ENCODE results near the gene TMEM238.
A peak's percentile ranks its signal among the peaks of the same experiment; 100 is the strongest.
"Not testable (repeated sequence)": the region's sequence is repeated elsewhere in the genome, so short reads cannot be mapped to it uniquely, and the experiment has no call there.

The TMEM238 gene

DNA sequence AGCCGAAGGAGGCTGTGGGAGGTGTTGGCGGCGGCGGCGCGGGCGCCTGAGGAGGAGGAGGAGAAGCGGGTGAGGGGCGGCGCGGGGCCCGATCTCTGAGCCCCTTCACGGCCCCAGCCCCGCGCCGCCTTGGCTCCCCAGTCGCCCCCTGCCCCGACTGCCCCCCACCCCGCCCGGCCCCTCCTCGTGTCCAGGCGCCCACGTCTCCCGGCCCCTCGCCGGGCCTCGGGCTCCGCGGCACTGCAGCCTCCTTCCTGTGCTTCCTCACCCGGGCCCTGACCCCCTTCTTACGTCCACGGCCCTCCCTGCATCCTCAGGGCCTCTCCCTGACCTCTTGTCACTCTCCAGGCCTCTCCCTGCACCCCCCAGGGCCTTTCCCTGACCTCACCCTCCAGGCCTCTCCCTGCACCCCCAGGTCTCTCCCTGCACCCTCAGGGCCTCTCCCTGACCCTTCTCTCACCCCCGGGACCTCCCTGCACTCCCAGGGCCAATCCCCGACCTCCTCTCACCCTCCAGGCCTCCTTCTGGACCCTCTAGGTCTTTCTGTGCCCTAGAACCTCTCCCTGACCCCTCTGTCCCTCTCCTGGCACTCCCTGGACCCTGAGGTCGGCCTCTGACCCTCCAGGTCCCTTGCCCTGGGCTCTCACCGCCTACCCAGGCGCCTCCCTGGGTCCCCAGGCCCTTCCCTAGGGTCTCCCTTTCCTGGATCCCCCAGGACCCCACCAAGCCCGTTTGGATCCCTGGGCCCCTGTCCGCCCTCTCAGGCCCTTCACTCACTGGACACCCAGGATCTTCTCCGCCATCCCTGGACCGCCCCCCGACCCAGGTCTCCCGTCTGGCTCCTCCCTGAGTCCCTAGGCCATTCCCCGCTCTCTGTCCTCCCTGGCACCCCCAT lies 44.0 kb downstream of the TMEM238 start:
- no peak for DNase-seq (ENCODE audit: low spot score)

DNA sequence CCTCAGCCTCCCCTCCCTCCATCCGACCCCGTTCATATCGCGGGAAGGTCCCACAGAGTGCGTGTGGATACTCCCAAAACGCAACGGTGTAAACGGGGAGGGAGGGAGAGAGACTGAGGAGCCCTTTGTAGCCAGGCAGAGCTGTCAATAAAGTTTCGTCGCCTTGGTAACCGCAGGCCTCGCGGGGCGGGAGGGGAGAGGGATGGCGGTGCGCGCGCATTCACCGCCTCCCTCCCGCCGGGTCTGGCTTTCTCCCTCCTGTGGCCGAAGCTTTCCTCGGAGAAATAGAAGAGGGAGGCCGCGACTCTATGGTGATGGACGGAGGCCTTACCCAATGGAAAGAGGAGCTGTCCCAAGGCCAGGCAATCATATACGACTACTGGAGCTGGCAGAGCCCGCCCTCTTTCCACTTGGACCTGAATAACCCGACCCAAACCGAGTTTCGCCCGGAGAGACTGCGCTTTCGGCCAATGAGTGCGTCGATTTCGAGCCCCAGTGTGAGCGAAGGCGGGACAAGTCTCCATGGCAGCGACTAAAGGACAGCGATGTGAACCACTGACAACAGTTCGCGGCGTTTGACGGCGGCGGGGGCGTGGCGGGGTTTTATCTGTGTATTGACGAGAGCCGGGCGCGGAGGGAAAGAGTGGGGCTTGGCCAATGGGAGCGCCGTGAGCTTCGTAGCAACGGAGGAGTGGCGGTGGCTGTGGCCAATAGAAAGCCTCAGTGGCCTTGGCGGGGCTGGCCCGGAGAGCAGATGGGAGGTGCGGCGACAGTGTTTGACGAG lies 44.8 kb downstream of the TMEM238 start, which contains the start of gene KMT5C:
Gene KMT5C, plus strand, starts transcription at position 772 of the 784 bp plus-strand sequence. CDS start 2,061 bp downstream, outside the sequence.
- DNase-seq (ENCODE audit: low spot score): peak; percentile 100

DNA sequence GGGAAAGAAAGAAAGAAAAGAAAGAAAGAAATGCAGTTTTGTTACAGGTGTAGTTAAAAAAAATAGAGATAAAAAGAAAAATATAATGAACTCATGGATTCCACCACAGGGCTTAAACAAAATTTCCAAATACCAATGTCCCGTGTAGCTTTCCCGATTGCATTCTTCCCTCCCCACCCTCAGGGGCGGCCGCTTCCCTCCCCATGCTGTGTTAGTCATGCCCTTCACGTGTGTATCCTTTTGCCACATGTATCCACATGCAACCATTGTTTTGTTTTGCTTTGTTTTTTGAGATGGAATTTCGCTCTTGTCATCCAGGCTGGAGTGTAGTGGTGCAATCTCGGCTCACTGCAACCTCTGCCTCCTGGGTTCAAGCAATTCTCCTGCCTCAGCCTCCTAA lies 48.0 kb downstream of the TMEM238 start:
- no peak for DNase-seq (ENCODE audit: low spot score)

DNA sequence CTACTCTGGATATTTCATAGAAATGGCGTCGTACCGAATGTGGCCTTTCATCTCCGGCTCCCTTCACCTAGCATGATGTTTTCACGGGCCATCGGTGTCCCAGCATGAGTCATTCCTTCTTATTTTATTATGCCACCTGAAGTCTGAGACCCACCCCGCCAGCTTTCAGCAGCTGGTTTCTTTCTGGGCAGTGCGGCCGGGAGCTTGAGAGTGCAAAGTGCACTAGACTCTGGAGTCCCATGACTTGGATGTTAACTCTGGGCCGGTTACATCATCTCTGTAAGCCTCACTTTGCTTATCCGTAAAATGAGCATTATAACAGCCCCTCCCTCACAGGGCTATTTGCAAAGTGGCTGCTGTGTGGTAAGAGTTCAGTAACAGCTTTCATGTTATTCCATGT lies 50.2 kb downstream of the TMEM238 start:
- DNase-seq (ENCODE audit: low spot score): peak; percentile 84

DNA sequence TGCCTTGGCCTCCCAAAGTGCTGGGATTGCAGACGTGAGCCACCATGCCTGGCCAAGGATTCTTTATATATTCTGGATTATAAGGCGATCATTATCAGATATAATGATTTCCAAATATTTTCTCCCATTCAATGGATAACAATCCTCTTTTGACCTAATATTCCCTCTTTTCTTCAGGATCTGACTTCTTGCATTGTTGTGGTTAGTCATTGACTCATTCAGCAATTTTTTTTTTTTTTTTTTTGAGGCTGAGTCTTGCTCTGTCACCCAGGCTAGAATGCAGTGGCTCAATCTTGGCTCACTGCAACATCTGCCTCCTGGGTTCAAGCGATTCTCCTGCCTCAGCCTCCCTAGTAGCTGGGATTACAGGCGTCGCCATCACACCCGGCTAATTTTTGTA lies 54.3 kb downstream of the TMEM238 start:
- DNase-seq (ENCODE audit: low spot score): not testable (repeated sequence)
